KOPT-K1 (cell line): ENCODE data around the gene SH2D6.

Source experiments
- H3K27ac ChIP-seq: fragments of 200-600 bp; sonication (generic); 2 replicates; pipeline ENCODE4 v1.5.1; 2016; ENCODE audit warnings: antibody characterized with exemption, mild to moderate bottlenecking, low read depth, low read length; ENCODE audit not compliant: poor library complexity, severe bottlenecking
- H3K36me3 ChIP-seq: fragments of 200-600 bp; sonication (generic); 2 replicates; pipeline ENCODE4 v1.5.1; 2017; ENCODE audit warnings: antibody characterized with exemption, mild to moderate bottlenecking, low read length, moderate library complexity; ENCODE audit not compliant: insufficient read depth
- H3K9me3 ChIP-seq: fragments of 200-600 bp; sonication (generic); 2 replicates; pipeline ENCODE4 v1.5.1; 2017; ENCODE audit warnings: antibody characterized with exemption, low read length, mild to moderate bottlenecking; ENCODE audit not compliant: insufficient read depth, poor library complexity, severe bottlenecking

The SH2D6 gene

DNA sequence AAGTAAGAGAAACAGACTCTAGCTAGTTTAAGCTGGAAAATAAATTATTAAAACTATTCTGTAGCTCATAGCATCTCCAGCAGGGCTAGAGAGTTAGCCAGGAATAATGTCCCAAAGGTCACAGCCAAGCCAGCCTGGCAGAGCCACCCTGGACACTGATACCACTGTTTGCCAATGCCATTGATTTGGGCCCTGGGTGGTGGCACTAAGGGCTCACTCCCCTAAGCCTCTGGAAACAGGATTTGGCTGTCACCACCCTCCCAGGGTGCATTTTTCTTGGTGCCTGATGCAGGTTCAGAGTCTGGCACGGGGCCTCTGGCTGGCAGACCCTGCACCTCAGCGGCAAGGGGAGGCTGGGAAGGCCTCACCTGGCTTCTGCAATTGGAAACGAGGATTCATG, 7.1 kb downstream of the SH2D6 start:
- H3K36me3 ChIP-seq = no peaks in the 10 kb centered on the region
- H3K9me3 ChIP-seq = no peaks in the 10 kb centered on the region
- H3K27ac ChIP-seq = no peak overlapping the region

DNA sequence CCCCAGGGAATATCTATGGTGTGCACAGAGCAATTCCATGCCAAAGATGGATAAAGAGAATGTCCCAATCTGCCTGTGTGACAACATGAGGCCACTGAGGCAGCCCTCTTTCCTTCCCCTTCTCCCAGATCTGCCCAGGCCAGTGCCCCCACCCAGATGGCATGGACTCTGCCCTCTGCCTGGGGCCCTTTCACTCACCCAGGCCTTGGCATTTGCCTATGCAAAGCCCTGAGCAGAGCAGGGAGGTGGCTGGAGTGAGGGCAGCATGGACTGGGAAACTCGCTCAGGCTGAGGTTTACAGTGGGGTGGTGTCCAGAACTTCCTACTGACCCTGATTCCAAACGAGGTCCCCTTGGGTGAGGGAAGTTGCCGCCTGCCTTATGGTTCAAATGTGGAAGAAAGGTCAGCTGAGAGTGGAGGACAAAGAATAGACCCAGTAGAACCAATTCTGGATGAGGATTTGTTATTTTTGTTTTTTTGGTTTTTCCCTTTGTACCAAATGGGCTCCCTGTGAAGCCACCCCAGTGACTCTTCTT, 8.9 kb downstream of the SH2D6 start:
- H3K9me3 ChIP-seq = no peaks in the 10 kb centered on the region
- no peaks in the 10 kb centered on the region for H3K36me3 ChIP-seq
- peak overlapping the region; percentile 70 for H3K27ac ChIP-seq

DNA sequence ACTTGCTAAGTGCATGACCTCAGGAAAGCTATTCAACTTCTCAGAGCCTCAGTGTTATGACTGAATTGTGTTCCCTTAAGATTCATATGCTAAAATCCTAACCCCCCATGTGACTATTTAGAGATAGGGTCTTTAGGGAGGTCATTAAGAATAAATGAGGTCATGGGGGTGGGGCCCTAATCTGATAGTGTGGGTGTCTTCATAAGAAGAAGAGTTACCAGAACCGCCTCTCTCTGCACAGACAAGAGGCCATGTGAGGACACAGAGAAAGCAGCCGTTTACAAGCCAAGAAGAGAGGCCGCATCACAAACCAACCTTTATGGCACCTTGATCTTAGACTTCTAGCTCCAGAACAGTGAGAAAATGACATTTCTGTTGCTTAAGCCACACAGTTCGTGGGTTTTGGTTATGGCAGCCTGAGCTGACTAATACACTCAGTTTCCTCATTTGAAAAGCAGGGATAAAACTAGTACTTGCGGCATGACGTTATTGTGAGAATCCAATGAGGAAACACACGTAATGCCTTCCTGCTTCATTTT, 9.9 kb downstream of the SH2D6 start:
- Histone ChIP-seq H3K27ac (peak overlapping the region; percentile 70), H3K36me3 (no peaks in the 10 kb centered on the region), H3K9me3 (no peaks in the 10 kb centered on the region)

GRCh38 chr2:85429213-85429923, 10.9 kb downstream of the SH2D6 start:
- Histone ChIP-seq H3K27ac (peak overlapping the region; percentile 70), H3K36me3 (no peaks in the 10 kb centered on the region), H3K9me3 (no peaks in the 10 kb centered on the region)

GRCh38 chr2:85429924-85430289, 11.4 kb downstream of the SH2D6 start:
- H3K9me3 ChIP-seq = no peaks in the 10 kb centered on the region
- peak overlapping the region; percentile 70 for H3K27ac ChIP-seq
- no peaks in the 10 kb centered on the region for H3K36me3 ChIP-seq

DNA sequence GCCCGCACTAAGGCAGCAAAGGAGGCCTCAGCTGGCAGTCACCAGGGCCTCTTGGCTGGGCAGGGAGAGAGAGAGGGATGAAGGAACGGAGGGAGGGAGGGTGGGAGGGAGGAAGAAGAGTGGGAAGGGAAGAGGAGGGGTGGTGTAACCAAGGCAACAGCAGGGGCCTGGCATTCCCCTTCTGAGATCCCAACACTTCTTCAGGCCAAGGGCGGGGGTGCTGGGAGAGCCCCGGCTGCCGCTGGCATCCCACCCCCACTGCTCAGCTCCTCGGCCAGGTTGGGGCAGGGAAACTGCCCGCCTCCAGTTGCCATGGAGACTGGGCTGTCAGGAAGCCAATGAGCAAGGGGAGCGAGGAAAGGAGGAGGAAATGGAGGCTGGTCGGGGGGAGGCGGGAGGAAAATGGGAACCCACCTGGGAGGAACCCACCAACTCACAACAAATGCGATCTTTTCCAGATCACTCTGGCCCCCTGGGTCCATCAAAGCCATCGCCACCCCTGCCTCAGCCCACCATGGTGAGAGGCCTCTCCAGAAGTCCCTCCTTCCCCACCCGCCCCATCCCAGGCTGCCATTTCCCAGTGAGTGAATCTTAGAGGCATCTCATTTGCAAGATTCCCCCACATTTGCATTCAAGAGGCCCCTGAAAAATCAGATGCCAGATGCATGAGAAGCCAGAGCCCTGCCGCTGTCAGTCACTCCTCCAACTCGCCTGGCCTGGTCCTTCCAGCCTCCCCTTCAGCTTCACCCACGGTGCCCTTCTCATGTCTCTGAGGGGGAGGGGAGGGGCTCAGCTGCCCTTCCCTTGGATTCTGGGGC, 12.4 kb downstream of the SH2D6 start:
- no peaks in the 10 kb centered on the region for H3K9me3 ChIP-seq
- no peak overlapping the region for H3K27ac ChIP-seq
- no peaks in the 10 kb centered on the region for H3K36me3 ChIP-seq

DNA sequence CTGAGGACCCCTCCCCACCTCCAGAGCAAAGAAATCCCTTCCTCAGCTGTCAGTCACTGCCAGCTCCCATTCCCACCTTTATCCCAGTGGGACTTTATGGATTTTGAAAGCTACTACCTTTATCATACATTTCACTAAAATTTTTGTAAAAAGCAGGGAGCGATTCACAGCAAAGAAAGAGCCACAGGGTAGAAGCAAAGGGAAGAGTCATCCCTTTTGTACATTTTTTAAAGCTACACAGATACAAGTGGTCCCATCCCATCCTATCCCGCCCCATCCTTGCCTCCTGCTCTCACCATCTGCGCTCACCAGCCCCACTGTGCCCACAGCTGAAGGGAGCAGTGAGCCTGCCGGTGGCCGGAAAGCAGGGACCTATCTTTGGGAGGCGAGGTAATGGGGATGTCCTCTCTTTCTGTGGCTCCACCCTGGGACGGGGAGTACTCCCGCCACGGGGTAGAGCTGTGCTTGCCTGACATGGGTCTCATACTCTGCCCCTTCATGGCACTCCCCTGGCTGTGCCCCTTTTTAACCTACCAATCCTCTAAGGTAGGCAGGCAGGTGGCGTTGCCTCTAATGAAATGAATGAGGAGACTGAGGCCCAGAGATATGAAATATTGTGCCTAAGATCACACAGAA, 13.2 kb downstream of the SH2D6 start:
- Histone ChIP-seq H3K27ac (no peak overlapping the region), H3K36me3 (no peaks in the 10 kb centered on the region), H3K9me3 (no peaks in the 10 kb centered on the region)

DNA sequence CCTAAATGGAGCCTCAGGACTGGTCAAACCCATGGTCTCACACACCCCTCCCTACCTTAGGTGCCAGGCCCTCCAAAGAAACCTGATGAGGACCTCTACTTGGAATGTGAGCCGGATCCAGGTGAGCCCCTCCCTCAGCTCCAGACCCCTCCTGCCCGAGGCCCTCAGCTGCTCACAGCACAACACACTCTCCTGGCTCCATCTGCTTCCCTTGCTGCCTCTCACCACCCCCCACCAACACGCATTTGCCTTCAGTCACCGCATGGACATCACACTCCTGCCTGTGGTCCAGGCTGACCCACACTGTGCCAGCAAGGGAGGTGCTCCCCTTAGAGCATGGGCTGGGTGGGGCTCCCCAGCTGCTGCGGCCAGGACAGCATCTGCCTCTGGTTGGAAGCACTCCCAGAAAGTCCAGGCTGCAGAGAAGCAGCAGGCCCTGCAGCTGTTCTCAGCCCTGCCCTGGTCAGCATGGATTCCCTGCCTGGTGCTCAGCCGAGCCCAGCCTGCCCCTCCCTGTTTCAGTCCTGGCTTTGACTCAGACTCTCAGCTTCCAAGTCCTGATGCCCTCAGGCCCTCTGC, 15.1 kb downstream of the SH2D6 start:
- no peaks in the 10 kb centered on the region for H3K9me3 ChIP-seq
- no peak overlapping the region for H3K27ac ChIP-seq
- H3K36me3 ChIP-seq = no peaks in the 10 kb centered on the region

- H3K27ac ChIP-seq = no peak overlapping the region
Measured at GRCh38 chr2:85434696-85435095, 16.2 kb downstream of the SH2D6 start.

GRCh38 chr2:85435220-85435958, 16.9 kb downstream of the SH2D6 start:
- Histone ChIP-seq H3K9me3 (no peaks in the 10 kb centered on the region), H3K27ac (peak overlapping the region; percentile 65), H3K36me3 (no peaks in the 10 kb centered on the region)

More at GRCh38 chr2:85434696-85435095, 16.2 kb downstream of the SH2D6 start:
- Histone ChIP-seq H3K36me3 (no peaks in the 10 kb centered on the region), H3K9me3 (no peaks in the 10 kb centered on the region)

- peak overlapping the region; percentile 65 for H3K27ac ChIP-seq
Measured at GRCh38 chr2:85435981-85436835, 17.7 kb downstream of the SH2D6 start.

GRCh38 chr2:85436836-85437487, 18.4 kb downstream of the SH2D6 start:
- H3K27ac ChIP-seq = peak overlapping the region; percentile 65
- no peaks in the 10 kb centered on the region for H3K36me3 ChIP-seq
- no peaks in the 10 kb centered on the region for H3K9me3 ChIP-seq

More at GRCh38 chr2:85435981-85436835, 17.7 kb downstream of the SH2D6 start:
- Histone ChIP-seq H3K36me3 (no peaks in the 10 kb centered on the region), H3K9me3 (no peaks in the 10 kb centered on the region)
